ENCODE measurements around the gene SEC24D. TPM values are rescaled to one million over a fixed set of nuclear protein-coding genes. Genes with fewer than 3 reads are reported as not detected.

Gene SEC24D
- total RNA-seq, 1 donor from 2014 or later: 26.0 TPM

DNA sequence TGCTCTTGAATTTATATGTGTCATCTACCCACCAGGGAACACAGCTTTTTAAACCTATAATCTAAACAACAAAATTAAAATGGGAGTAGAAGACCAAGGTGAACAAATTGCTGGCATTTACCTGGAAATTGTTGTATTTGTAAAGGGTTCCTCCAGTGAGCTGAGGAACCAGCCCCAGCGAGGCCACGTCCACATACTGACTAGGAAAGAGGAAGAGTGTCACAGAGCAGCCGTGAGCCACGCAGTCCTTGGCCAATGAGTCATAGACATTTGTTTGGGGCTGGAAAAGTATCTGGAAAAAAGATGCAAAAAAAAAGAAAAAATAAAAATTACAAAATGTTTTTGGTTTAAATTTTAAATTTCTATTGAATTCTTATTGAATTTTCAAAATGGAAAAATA, 92.1 kb downstream of the SEC24D start:
- H3K4me3 Mint-ChIP-seq (ENCODE audit: unreplicated experiment): no peak overlapping the region
- TF ChIP-seq, protein P1, sequence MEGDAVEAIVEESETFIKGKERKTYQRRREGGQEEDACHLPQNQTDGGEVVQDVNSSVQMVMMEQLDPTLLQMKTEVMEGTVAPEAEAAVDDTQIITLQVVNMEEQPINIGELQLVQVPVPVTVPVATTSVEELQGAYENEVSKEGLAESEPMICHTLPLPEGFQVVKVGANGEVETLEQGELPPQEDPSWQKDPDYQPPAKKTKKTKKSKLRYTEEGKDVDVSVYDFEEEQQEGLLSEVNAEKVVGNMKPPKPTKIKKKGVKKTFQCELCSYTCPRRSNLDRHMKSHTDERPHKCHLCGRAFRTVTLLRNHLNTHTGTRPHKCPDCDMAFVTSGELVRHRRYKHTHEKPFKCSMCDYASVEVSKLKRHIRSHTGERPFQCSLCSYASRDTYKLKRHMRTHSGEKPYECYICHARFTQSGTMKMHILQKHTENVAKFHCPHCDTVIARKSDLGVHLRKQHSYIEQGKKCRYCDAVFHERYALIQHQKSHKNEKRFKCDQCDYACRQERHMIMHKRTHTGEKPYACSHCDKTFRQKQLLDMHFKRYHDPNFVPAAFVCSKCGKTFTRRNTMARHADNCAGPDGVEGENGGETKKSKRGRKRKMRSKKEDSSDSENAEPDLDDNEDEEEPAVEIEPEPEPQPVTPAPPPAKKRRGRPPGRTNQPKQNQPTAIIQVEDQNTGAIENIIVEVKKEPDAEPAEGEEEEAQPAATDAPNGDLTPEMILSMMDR (IDR thresholded peaks at IDR 0.05; ENCODE audit: partially characterized antibody, unreplicated experiment): no peak
- H3K27ac Mint-ChIP-seq (ENCODE audit: unreplicated experiment): no peak overlapping the region
- H3K36me3 Mint-ChIP-seq (ENCODE audit: unreplicated experiment): no peaks in the 10 kb centered on the region
- DNase-seq: no peak
- H3K27me3 Mint-ChIP-seq (ENCODE audit: unreplicated experiment): no peaks in the 10 kb centered on the region
- peaks cover 4% of the 10 kb centered on the region for H3K4me1 Mint-ChIP-seq (ENCODE audit: low read depth, unreplicated experiment)
- no peaks in the 10 kb centered on the region for H3K9me3 Mint-ChIP-seq (ENCODE audit: unreplicated experiment)

DNA sequence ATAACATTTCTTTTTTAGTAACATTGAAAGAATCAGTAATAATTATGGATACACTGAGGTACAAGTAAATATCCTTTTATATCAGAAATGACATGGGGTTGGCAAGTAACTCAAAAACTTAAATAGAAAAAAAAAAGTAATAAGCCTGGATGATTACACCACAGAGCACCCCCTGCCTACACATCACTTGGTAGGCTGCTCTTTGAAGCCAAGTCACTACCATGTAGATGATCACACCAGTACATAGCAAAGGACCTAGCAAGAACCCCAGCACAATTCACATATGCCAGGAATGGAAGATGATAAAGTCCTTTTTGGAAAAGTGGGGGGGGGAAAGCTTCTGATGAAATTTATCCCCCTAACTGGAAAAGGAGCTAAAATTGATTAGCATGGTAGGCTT, 93.9 kb downstream of the SEC24D start:
- Mint-ChIP-seq H3K9me3 (ENCODE audit: unreplicated experiment) (no peaks in the 10 kb centered on the region), H3K4me3 (ENCODE audit: unreplicated experiment) (no peak overlapping the region), H3K27ac (ENCODE audit: unreplicated experiment) (no peak overlapping the region), H3K36me3 (ENCODE audit: unreplicated experiment) (no peaks in the 10 kb centered on the region), H3K27me3 (ENCODE audit: unreplicated experiment) (no peaks in the 10 kb centered on the region), H3K4me1 (ENCODE audit: low read depth, unreplicated experiment) (peaks cover 4% of the 10 kb centered on the region)
- DNase-seq: no peak
- TF ChIP-seq, protein P1 (IDR thresholded peaks at IDR 0.05; ENCODE audit: partially characterized antibody, unreplicated experiment): no peak

DNA sequence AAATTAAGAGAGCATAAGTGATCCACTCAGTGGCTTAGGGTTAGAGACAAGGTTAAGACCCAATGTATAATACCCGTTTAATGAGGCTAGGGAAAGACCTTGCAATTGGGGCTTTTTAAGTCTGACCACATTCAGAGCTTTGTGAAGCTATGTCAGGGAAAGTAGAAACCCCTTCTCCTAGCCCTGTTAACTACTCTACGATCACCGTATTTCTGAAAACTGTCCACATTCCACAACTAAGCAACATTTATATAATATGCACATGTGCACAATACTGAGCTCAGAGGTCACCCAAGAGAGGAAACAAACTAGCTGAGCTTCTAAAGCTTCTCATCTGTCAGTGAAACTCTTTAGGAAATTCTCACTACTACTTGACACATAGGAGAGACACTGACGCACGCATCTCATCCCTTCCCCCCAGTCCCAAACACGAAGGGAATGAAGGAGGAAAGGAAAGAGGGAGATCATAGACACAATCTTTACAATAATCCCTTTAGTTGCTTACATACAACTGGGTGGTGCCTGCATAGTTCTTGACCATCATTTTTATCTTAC, 94.5 kb downstream of the SEC24D start:
- H3K4me1 Mint-ChIP-seq (ENCODE audit: low read depth, unreplicated experiment): peaks cover under 1% of the 10 kb centered on the region
- no peaks in the 10 kb centered on the region for H3K9me3 Mint-ChIP-seq (ENCODE audit: unreplicated experiment)
- H3K27ac Mint-ChIP-seq (ENCODE audit: unreplicated experiment): no peak overlapping the region
- DNase-seq: no peak
- H3K27me3 Mint-ChIP-seq (ENCODE audit: unreplicated experiment): no peaks in the 10 kb centered on the region
- TF ChIP-seq, protein P1 (IDR thresholded peaks at IDR 0.05; ENCODE audit: partially characterized antibody, unreplicated experiment): no peak
- H3K4me3 Mint-ChIP-seq (ENCODE audit: unreplicated experiment): no peak overlapping the region
- H3K36me3 Mint-ChIP-seq (ENCODE audit: unreplicated experiment): no peaks in the 10 kb centered on the region

DNA sequence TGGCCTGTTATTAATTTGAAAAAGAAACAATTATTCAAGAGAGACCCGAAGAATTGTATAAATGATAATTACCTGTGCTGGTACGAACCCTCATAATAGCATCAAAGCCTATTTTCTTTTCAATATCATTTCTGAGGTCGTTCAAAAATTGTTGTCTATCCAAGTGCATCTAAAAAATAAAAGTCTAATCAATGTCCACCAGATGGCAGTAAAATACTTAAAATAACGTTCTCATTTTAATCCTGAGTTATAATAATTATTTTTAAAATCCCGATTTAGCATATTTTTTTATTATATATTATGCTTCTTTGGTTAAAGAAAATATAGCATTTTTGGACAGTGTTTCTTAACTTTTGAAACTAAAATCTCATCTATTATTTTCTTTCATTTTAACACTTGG, 95.1 kb downstream of the SEC24D start:
- H3K4me1 Mint-ChIP-seq (ENCODE audit: low read depth, unreplicated experiment): no peaks in the 10 kb centered on the region
- no peaks in the 10 kb centered on the region for H3K36me3 Mint-ChIP-seq (ENCODE audit: unreplicated experiment)
- no peaks in the 10 kb centered on the region for H3K27me3 Mint-ChIP-seq (ENCODE audit: unreplicated experiment)
- H3K4me3 Mint-ChIP-seq (ENCODE audit: unreplicated experiment): no peak overlapping the region
- no peak overlapping the region for H3K27ac Mint-ChIP-seq (ENCODE audit: unreplicated experiment)
- DNase-seq: no peak
- TF ChIP-seq, protein P1 (IDR thresholded peaks at IDR 0.05; ENCODE audit: partially characterized antibody, unreplicated experiment): peak; percentile 73
- H3K9me3 Mint-ChIP-seq (ENCODE audit: unreplicated experiment): no peaks in the 10 kb centered on the region

DNA sequence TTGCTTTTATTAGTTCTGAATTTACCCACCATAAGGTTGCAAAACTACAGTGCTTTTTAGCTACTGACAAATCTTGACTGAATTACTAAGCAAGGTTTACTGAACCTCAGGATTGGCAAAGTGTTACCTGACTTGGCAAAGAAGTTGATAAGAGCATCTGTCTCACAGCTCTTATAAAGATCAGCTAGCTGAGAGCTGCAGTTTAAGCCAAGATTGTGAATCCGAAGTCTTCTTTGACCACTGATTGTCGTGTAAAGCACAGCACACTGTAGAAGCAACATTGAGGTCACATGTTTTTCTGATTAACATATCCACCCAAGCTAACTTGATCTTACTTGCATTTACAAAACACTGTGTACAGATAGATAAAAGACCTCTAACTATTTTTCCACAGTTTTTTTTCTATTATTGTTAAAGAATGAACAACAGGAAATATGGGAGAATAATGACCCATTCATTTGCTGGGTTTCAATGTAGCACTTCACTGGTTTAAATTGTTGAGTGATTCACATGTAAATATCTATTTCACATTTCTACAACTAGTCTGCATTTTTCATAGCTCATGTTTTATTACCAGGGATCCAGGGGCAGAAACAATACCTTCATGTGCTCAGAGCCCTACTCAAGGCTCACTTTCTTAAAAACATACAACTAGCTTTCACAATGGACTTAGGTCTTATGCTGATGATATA, 96.8 kb downstream of the SEC24D start:
- H3K36me3 Mint-ChIP-seq (ENCODE audit: unreplicated experiment): no peaks in the 10 kb centered on the region

More for the DNA sequence above, 96.8 kb downstream of the SEC24D start:
- DNase-seq: no peak
- H3K27me3 Mint-ChIP-seq (ENCODE audit: unreplicated experiment): no peaks in the 10 kb centered on the region
- H3K4me1 Mint-ChIP-seq (ENCODE audit: low read depth, unreplicated experiment): no peaks in the 10 kb centered on the region
- no peak overlapping the region for H3K4me3 Mint-ChIP-seq (ENCODE audit: unreplicated experiment)
- TF ChIP-seq, protein P1 (IDR thresholded peaks at IDR 0.05; ENCODE audit: partially characterized antibody, unreplicated experiment): no peak
- H3K9me3 Mint-ChIP-seq (ENCODE audit: unreplicated experiment): no peaks in the 10 kb centered on the region
- no peak overlapping the region for H3K27ac Mint-ChIP-seq (ENCODE audit: unreplicated experiment)
